ENCODE measurements around the gene LRIF1. TPM values are rescaled to one million over a fixed set of nuclear protein-coding genes. Genes with fewer than 3 reads are reported as not detected.

The LRIF1 gene
- polyA plus RNA-seq, 1 donor (not counting 4 experiments of a cell fraction or from before 2014, with no cell fraction given), result 12.0 TPM

DNA sequence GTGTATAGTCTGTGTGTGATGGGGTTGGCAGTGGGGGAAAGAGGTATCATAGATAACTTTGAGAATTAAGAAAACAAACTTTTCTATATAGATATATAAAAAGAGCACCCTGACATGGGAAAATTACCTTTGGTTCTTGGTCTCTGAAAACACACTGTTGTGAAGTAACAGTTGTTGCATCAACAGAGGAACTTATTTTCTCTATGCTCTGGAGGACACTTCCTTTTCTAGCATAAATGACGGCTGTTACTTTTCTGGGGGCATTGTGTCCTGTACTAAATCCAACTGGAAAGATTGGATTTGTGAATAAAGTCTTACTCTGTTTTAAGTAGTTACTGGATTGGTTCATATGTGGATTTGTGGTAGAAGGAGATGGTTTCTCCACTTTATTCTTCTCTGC is 12.6 kb downstream of the LRIF1 start:
- peaks cover 4 to 9% of the 10 kb centered on the region in 2 experiments for H3K36me3 ChIP-seq (ENCODE audit: control insufficient read depth in 2 of 2, extremely low read depth in 1 of 2, insufficient read depth in 2 of 2, low read length in 2 of 2)

DNA sequence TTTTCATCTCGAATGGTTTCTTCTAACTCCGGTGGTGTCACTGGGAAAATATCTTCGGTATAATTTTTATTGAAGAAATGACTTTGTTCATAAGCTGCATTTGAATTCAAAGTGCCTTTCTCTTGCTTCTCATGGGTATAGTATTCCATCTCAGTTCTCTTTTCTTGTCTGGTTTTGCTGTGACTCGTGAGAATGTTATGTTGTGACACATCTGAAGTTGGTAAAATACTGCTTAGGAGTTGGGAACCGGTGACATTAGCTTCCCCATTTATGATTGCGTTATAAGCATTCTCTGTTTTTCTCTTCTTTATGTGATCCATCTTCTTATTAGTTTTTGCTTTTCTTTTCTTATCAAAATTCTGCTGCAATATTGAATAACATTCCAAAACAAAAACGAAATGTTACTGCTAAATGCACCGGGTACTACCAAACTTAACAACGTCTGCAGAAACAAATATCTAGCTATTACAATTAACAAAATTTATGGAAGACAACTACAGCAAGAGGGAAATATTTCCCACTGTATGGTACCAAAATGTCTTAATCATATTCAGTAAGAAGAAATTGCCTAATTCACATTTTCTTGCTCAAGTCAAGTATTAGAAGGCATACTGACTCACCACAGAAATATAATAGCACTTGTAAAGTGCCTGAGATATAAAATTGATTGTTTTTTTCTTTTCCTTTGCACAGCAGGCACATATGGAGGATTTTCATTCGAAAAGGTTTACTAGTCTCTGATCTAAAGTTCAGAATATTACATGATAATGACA is 15.5 kb downstream of the LRIF1 start:
- TF ChIP-seq EZH2 (IDR thresholded peaks at IDR 0.05; ENCODE audit: low read length) (no peak), CTCF (optimal IDR thresholded peaks at IDR 0.05 in 1 of 3, IDR thresholded peaks at IDR 0.05 in 1 of 3, conservative IDR thresholded peaks at IDR 0.05 in 1 of 3; ENCODE audit: extremely low read depth in 1 of 3, insufficient read depth in 2 of 3, low read length in 3 of 3) (no peak)
- Histone ChIP-seq H3K36me3 (ENCODE audit: control insufficient read depth in 2 of 2, extremely low read depth in 1 of 2, insufficient read depth in 2 of 2, low read length in 2 of 2) (peaks cover 4 to 9% of the 10 kb centered on the region in 2 experiments), H3K79me2 (ENCODE audit: control insufficient read depth, insufficient read depth, low read length) (no peaks in the 10 kb centered on the region), H3K27me3 (ENCODE audit: control insufficient read depth, extremely low read depth, insufficient read depth, low read length) (no peaks in the 10 kb centered on the region), H3K4me1 (ENCODE audit: control insufficient read depth, extremely low read depth, insufficient read depth, low read length) (peaks cover 3% of the 10 kb centered on the region), H3K4me3 (ENCODE audit: control insufficient read depth in 2 of 3, extremely low read depth in 1 of 3, insufficient read depth in 2 of 3, low read depth in 1 of 3, low read length in 3 of 3) (no peak overlapping the region), H3K4me2 (ENCODE audit: control insufficient read depth, extremely low read depth, insufficient read depth, low read depth, low read length) (no peak overlapping the region), H3K9me1 (ENCODE audit: control insufficient read depth, extremely low read depth, insufficient read depth, low read length) (no peaks in the 10 kb centered on the region), H3K27ac (ENCODE audit: control insufficient read depth, insufficient read depth, low read length) (no peak overlapping the region), H3K9ac (ENCODE audit: control insufficient read depth, extremely low read depth, insufficient read depth, low read length) (no peak overlapping the region), H3K9me3 (ENCODE audit: control insufficient read depth, low read depth, low read length) (no peaks in the 10 kb centered on the region), H2AFZ (ENCODE audit: control insufficient read depth, low read length) (no peak overlapping the region), H4K20me1 (ENCODE audit: control insufficient read depth, extremely low read depth, insufficient read depth, low read length) (no peaks in the 10 kb centered on the region)
- dilution Hi-C loops (cut with MboI; ENCODE audit: extremely low pct_ligation_motif_present, low sequenced_read_pairs), result no loop called here
- FAIRE-seq, result no peak
- DNase-seq (ENCODE audit: low read depth, low spot score), result no peak

More for the DNA sequence above, 12.6 kb downstream of the LRIF1 start:
- Histone ChIP-seq H3K4me1 (ENCODE audit: control insufficient read depth, extremely low read depth, insufficient read depth, low read length) (peaks cover 3% of the 10 kb centered on the region), H3K79me2 (ENCODE audit: control insufficient read depth, insufficient read depth, low read length) (peaks cover 4% of the 10 kb centered on the region), H3K27me3 (ENCODE audit: control insufficient read depth, extremely low read depth, insufficient read depth, low read length) (no peaks in the 10 kb centered on the region), H3K4me2 (ENCODE audit: control insufficient read depth, extremely low read depth, insufficient read depth, low read depth, low read length) (no peak overlapping the region), H3K4me3 (ENCODE audit: control insufficient read depth in 2 of 3, extremely low read depth in 1 of 3, insufficient read depth in 2 of 3, low read depth in 1 of 3, low read length in 3 of 3) (no peak overlapping the region), H3K27ac (ENCODE audit: control insufficient read depth, insufficient read depth, low read length) (no peak overlapping the region), H3K9me1 (ENCODE audit: control insufficient read depth, extremely low read depth, insufficient read depth, low read length) (no peaks in the 10 kb centered on the region), H2AFZ (ENCODE audit: control insufficient read depth, low read length) (no peak overlapping the region), H3K9me3 (ENCODE audit: control insufficient read depth, low read depth, low read length) (no peaks in the 10 kb centered on the region), H3K9ac (ENCODE audit: control insufficient read depth, extremely low read depth, insufficient read depth, low read length) (no peak overlapping the region), H4K20me1 (ENCODE audit: control insufficient read depth, extremely low read depth, insufficient read depth, low read length) (no peaks in the 10 kb centered on the region)
- no peak for TF ChIP-seq EZH2 (IDR thresholded peaks at IDR 0.05; ENCODE audit: low read length)
- TF ChIP-seq CTCF (optimal IDR thresholded peaks at IDR 0.05 in 1 of 3, IDR thresholded peaks at IDR 0.05 in 1 of 3, conservative IDR thresholded peaks at IDR 0.05 in 1 of 3; ENCODE audit: extremely low read depth in 1 of 3, insufficient read depth in 2 of 3, low read length in 3 of 3), result no peak
- DNase-seq (ENCODE audit: low read depth, low spot score), result no peak
- dilution Hi-C loops (cut with MboI; ENCODE audit: extremely low pct_ligation_motif_present, low sequenced_read_pairs), result no loop called here
- no peak for FAIRE-seq
